PC-9 (cell line): Measurements from ENCODE around the gene COL23A1. TPM values are rescaled to one million over a fixed set of nuclear protein-coding genes. Genes with fewer than 3 reads are reported as not detected.

Experiments
- BruUV-seq: library from RNA; stranded (reverse); fragments of 400-500 nt; replicated peaks from 2 replicates; lab custom pipeline; 2021; lab: Mats Ljungman, UMichigan
- CTCF ChIA-PET: fragments of 300-600 bp; sonication (Branson Sonifier 250); formaldehyde crosslinking; loops from one replicate; lab custom pipeline; 2022; ENCODE audit warnings: antibody characterized with exemption; lab: Charles Lee
- POLR2A ChIA-PET: fragments of 300-600 bp; sonication (Branson Sonifier 250); formaldehyde crosslinking; loops from one replicate; lab custom pipeline; 2022; ENCODE audit warnings: antibody characterized with exemption; ENCODE audit not compliant: unreplicated experiment; lab: Charles Lee
- DNase-seq, 2 experiments: peaks; one replicate each; pipeline versions ENCODE4 v3.0.0 to v3.0.0-alpha.2; 2015 to 2022; ENCODE audit warnings: mixed read lengths in 1 of 2
- H2AFZ ChIP-seq: fragments of 200-600 bp; sonication (generic); 2 replicates; pipeline ENCODE4 v1.8.1; 2017; ENCODE audit warnings: antibody characterized with exemption
- H3F3A ChIP-seq: fragments of 200-600 bp; sonication (generic); 2 replicates; pipeline ENCODE4 v1.8.1; 2017; ENCODE audit warnings: antibody characterized with exemption, mild to moderate bottlenecking, low read depth; ENCODE audit not compliant: insufficient read depth
- H3K27ac ChIP-seq: fragments of 200-600 bp; sonication (generic); 2 replicates; pipeline ENCODE4 v1.6.1; 2016; ENCODE audit warnings: mixed run types
- H3K27me3 ChIP-seq: fragments of 200-600 bp; sonication (generic); 2 replicates; pipeline ENCODE4 v1.6.1; 2016; ENCODE audit warnings: low read depth, mixed run types; ENCODE audit not compliant: insufficient read depth
- H3K36me3 ChIP-seq: fragments of 200-600 bp; sonication (generic); 2 replicates; pipeline ENCODE4 v1.6.1; 2016; ENCODE audit warnings: low read depth, mixed run types
- H3K4me1 ChIP-seq: fragments of 200-600 bp; sonication (generic); replicated peaks from 2 replicates; pipeline ENCODE4 v1.6.1; 2016; ENCODE audit warnings: mixed run types; ENCODE audit not compliant: insufficient read depth
- H3K4me2 ChIP-seq: fragments of 200-600 bp; sonication (generic); 2 replicates; pipeline ENCODE4 v1.6.1; 2017; ENCODE audit warnings: mixed run types
- H3K4me3 ChIP-seq: fragments of 200-600 bp; sonication (generic); 2 replicates; pipeline ENCODE4 v1.6.1; 2016; ENCODE audit warnings: mixed run types
- H3K79me2 ChIP-seq: fragments of 200-600 bp; sonication (generic); 2 replicates; pipeline ENCODE4 v1.6.1; 2017; ENCODE audit warnings: low read depth, mixed run types
- H3K9me2 ChIP-seq: fragments of 200-600 bp; sonication (generic); 2 replicates; pipeline ENCODE4 v1.8.1; 2017; ENCODE audit warnings: mild to moderate bottlenecking; ENCODE audit not compliant: insufficient read depth
- H3K9me3 ChIP-seq: fragments of 200-600 bp; sonication (generic); 2 replicates; pipeline ENCODE4 v1.8.1; 2016; ENCODE audit warnings: low read depth; ENCODE audit not compliant: insufficient read depth
- H4K20me1 ChIP-seq: fragments of 200-600 bp; sonication (generic); 2 replicates; pipeline ENCODE4 v1.8.1; 2017; ENCODE audit not compliant: insufficient read depth
- EZH2 ChIP-seq: fragments of 200-600 bp; sonication (generic); IDR thresholded peaks from 2 replicates; pipeline ENCODE4 v1.8.0; 2017; ENCODE audit warnings: antibody characterized with exemption, low read depth
- intact Hi-C: fragments of 100-400 bp; cut with micrococcal nuclease; formaldehyde crosslinking; loops from one replicate; pipeline ENCODE4 v1.10.0; 2022; ENCODE audit not compliant: unreplicated experiment
- total RNA-seq: library from RNA; stranded (reverse); gene quantifications from 2 replicates; pipeline ENCODE4 v1.2.3, GENCODE V29; 2021
- TF ChIP-seq, protein P1 (sequence below): fragments of 200-600 bp; sonication (generic); conservative IDR thresholded peaks from 2 replicates; pipeline ENCODE4 v1.6.1; 2017; ENCODE audit warnings: mixed run types, antibody characterized with exemption, mild to moderate bottlenecking, moderate library complexity

COL23A1 gene
- total RNA-seq, 1 experiment from 2014 or later, result not detected

GRCh38 chr5:178580271-178580955 lies 9.8 kb downstream of the COL23A1 start:
- H3K4me1 ChIP-seq, result no peaks in the 10 kb centered on the region
- H3K27ac ChIP-seq, result no peak overlapping the region
- H3F3A ChIP-seq, result no peaks in the 10 kb centered on the region
- BruUV-seq, result no TSS peak
- intact Hi-C loops, result no loop called here
- H3K4me3 ChIP-seq, result no peak overlapping the region
- TF ChIP-seq, protein P1, sequence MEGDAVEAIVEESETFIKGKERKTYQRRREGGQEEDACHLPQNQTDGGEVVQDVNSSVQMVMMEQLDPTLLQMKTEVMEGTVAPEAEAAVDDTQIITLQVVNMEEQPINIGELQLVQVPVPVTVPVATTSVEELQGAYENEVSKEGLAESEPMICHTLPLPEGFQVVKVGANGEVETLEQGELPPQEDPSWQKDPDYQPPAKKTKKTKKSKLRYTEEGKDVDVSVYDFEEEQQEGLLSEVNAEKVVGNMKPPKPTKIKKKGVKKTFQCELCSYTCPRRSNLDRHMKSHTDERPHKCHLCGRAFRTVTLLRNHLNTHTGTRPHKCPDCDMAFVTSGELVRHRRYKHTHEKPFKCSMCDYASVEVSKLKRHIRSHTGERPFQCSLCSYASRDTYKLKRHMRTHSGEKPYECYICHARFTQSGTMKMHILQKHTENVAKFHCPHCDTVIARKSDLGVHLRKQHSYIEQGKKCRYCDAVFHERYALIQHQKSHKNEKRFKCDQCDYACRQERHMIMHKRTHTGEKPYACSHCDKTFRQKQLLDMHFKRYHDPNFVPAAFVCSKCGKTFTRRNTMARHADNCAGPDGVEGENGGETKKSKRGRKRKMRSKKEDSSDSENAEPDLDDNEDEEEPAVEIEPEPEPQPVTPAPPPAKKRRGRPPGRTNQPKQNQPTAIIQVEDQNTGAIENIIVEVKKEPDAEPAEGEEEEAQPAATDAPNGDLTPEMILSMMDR, result no peak
- no peak for TF ChIP-seq EZH2
- no peaks in the 10 kb centered on the region for H3K9me2 ChIP-seq
- H4K20me1 ChIP-seq, result no peaks in the 10 kb centered on the region
- no peaks in the 10 kb centered on the region for H3K9me3 ChIP-seq
- peaks cover 74% of the 10 kb centered on the region for H3K27me3 ChIP-seq
- H2AFZ ChIP-seq, result no peak overlapping the region
- CTCF ChIA-PET, result interaction anchor here (0.6 kb wide), 1 partner anchor 502 kb away, joined by 3 read pairs; no protein-coding TSS in a partner anchor
- no peak overlapping the region for H3K4me2 ChIP-seq
- H3K79me2 ChIP-seq, result no peaks in the 10 kb centered on the region
- no peaks in the 10 kb centered on the region for H3K36me3 ChIP-seq
- no peak for DNase-seq
- POLR2A ChIA-PET, result no interaction called here

- BruUV-seq, result no TSS peak
- POLR2A ChIA-PET, result no interaction called here
Observed at GRCh38 chr5:178577944-178578343, 12.2 kb downstream of the COL23A1 start.

GRCh38 chr5:178577376-178577839 lies 12.8 kb downstream of the COL23A1 start:
- H3K27ac ChIP-seq, result no peak overlapping the region
- DNase-seq, result no peak
- POLR2A ChIA-PET, result no interaction called here
- TF ChIP-seq, protein P1, result no peak
- TF ChIP-seq EZH2, result no peak
- H3F3A ChIP-seq, result no peaks in the 10 kb centered on the region
- no peak overlapping the region for H2AFZ ChIP-seq
- no peak overlapping the region for H3K4me3 ChIP-seq
- no peaks in the 10 kb centered on the region for H3K36me3 ChIP-seq
- BruUV-seq, result no TSS peak
- H3K79me2 ChIP-seq, result no peaks in the 10 kb centered on the region
- intact Hi-C loops, result no loop called here
- H3K9me3 ChIP-seq, result no peaks in the 10 kb centered on the region
- no peaks in the 10 kb centered on the region for H3K4me1 ChIP-seq
- no peak overlapping the region for H3K4me2 ChIP-seq
- H3K27me3 ChIP-seq, result peaks cover 81% of the 10 kb centered on the region
- no peaks in the 10 kb centered on the region for H3K9me2 ChIP-seq
- CTCF ChIA-PET, result no interaction called here
- no peaks in the 10 kb centered on the region for H4K20me1 ChIP-seq

More at GRCh38 chr5:178577944-178578343, 12.2 kb downstream of the COL23A1 start:
- H3K9me3 ChIP-seq, result no peaks in the 10 kb centered on the region
- no peak overlapping the region for H3K27ac ChIP-seq
- no peaks in the 10 kb centered on the region for H3K9me2 ChIP-seq
- no peaks in the 10 kb centered on the region for H3K79me2 ChIP-seq
- H2AFZ ChIP-seq, result no peak overlapping the region
- no peak overlapping the region for H3K4me3 ChIP-seq
- H3F3A ChIP-seq, result no peaks in the 10 kb centered on the region
- CTCF ChIA-PET, result no interaction called here
- H3K4me2 ChIP-seq, result no peak overlapping the region
- DNase-seq, result no peak
- peaks cover 81% of the 10 kb centered on the region for H3K27me3 ChIP-seq
- H4K20me1 ChIP-seq, result no peaks in the 10 kb centered on the region
- H3K36me3 ChIP-seq, result no peaks in the 10 kb centered on the region
- intact Hi-C loops, result no loop called here
- TF ChIP-seq, protein P1, result no peak
- no peak for TF ChIP-seq EZH2
- H3K4me1 ChIP-seq, result no peaks in the 10 kb centered on the region
